Measurements from ENCODE around the gene ZMAT5.

Gene ZMAT5

GRCh38 chr22:29706486-29706885, 60.3 kb downstream of the ZMAT5 start:
- no peak for DNase-seq (ENCODE audit: low spot score)

GRCh38 chr22:29705651-29706050, 61.2 kb downstream of the ZMAT5 start:
- no peak for DNase-seq (ENCODE audit: low spot score)

- no peak for DNase-seq (ENCODE audit: low spot score)
These were observed 62.1 kb downstream of the ZMAT5 start for GRCh38 chr22:29704528-29705285.

- DNase-seq (ENCODE audit: low spot score) = no peak
These were observed 63.1 kb downstream of the ZMAT5 start for GRCh38 chr22:29703569-29704195.

- DNase-seq (ENCODE audit: low spot score) = no peak
These were observed 63.8 kb downstream of the ZMAT5 start for GRCh38 chr22:29702931-29703501.

- no peak for DNase-seq (ENCODE audit: low spot score)
These were observed 64.5 kb downstream of the ZMAT5 start for GRCh38 chr22:29702000-29702930.

- DNase-seq (ENCODE audit: low spot score) = peak; percentile 30
These were observed 65.4 kb downstream of the ZMAT5 start for GRCh38 chr22:29701155-29701999.

- DNase-seq (ENCODE audit: low spot score) = no peak
These were observed 66.0 kb downstream of the ZMAT5 start for GRCh38 chr22:29700900-29701154.

GRCh38 chr22:29700206-29700899, 66.5 kb downstream of the ZMAT5 start:
- DNase-seq (ENCODE audit: low spot score) = no peak

- no peak for DNase-seq (ENCODE audit: low spot score)
These were observed 68.8 kb downstream of the ZMAT5 start for GRCh38 chr22:29697853-29698598.

GRCh38 chr22:29695129-29695926, 71.5 kb downstream of the ZMAT5 start:
- DNase-seq (ENCODE audit: low spot score) = no peak

- no peak for DNase-seq (ENCODE audit: low spot score)
These were observed 73.1 kb downstream of the ZMAT5 start for GRCh38 chr22:29693671-29694070.

GRCh38 chr22:29693161-29693560, 73.6 kb downstream of the ZMAT5 start:
- DNase-seq (ENCODE audit: low spot score) = no peak

- no peak for DNase-seq (ENCODE audit: low spot score)
These were observed 74.5 kb downstream of the ZMAT5 start for GRCh38 chr22:29692327-29692640.

GRCh38 chr22:29691636-29692326, 75.0 kb downstream of the ZMAT5 start:
- no peak for DNase-seq (ENCODE audit: low spot score)

- DNase-seq (ENCODE audit: low spot score) = no peak
These were observed 76.3 kb downstream of the ZMAT5 start for GRCh38 chr22:29690476-29690875.

- DNase-seq (ENCODE audit: low spot score) = no peak
These were observed 77.0 kb downstream of the ZMAT5 start for GRCh38 chr22:29689880-29690213.

- no peak for DNase-seq (ENCODE audit: low spot score)
These were observed 77.5 kb downstream of the ZMAT5 start for GRCh38 chr22:29689206-29689879.

- no peak for DNase-seq (ENCODE audit: low spot score)
These were observed 82.6 kb downstream of the ZMAT5 start for GRCh38 chr22:29684244-29684643.

Measured in SW480 (cell line).